Activated CD4-positive, CD25-positive, alpha-beta regulatory T cell treated with anti-CD3 and anti-CD28 coated beads, Interleukin-2, amount 50 U/mL, for 16 hours (primary cell): ENCODE results near the gene MMP28.
A peak's percentile ranks its signal among the peaks of the same experiment; 100 is the strongest.

Experiments used
- DNase-seq: peaks from one replicate; pipeline ENCODE4 v3.0.0-alpha.2; 2020; ENCODE audit warnings: low read depth, low spot score

Gene MMP28, protein sequence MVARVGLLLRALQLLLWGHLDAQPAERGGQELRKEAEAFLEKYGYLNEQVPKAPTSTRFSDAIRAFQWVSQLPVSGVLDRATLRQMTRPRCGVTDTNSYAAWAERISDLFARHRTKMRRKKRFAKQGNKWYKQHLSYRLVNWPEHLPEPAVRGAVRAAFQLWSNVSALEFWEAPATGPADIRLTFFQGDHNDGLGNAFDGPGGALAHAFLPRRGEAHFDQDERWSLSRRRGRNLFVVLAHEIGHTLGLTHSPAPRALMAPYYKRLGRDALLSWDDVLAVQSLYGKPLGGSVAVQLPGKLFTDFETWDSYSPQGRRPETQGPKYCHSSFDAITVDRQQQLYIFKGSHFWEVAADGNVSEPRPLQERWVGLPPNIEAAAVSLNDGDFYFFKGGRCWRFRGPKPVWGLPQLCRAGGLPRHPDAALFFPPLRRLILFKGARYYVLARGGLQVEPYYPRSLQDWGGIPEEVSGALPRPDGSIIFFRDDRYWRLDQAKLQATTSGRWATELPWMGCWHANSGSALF

DNA sequence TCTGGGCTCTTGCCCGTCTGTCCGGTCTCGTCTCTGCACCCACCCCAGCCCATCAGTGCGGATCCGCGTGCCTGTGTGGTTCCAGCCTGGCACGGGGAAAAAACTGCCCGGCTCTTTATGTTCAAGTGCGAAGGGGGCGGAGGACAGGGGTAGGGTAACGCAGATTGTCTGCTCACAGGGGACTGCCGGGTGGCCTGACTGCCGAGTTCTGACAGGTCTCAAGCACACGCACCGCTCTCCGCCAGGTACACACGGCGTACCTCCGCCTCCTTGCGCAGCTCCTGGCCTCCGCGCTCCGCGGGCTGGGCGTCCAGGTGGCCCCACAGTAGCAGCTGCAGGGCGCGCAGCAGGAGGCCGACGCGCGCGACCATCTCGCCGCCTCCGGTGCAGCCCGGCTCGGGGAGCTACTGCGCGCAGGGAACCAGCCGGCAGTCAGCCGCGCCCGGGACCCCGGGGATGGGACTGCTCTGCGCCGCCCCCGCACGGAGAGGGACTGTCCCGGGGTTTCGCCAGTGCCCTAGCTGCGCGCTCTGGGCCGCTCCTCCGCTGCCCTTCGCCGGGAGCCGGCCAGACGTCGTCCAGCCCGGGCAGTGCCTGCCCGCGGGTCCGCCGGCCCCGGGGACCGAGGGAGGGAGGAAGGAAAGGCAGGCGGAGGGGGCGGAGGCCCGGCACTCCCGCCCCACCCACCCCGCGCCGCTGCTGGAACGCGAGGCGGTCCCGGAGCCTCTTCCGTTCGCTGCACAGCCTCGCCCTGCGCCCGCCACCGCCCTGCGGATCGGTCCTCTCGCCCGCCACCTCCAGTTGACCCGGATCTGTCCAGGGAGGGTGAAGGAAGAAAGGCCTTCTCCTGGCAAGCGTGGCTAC, at the start of gene MMP28:
Gene MMP28 (minus strand): TSS at position 635 of the 864 bp plus-strand sequence. CDS start 264 bp downstream, at position 371.
- no peak for DNase-seq

DNA sequence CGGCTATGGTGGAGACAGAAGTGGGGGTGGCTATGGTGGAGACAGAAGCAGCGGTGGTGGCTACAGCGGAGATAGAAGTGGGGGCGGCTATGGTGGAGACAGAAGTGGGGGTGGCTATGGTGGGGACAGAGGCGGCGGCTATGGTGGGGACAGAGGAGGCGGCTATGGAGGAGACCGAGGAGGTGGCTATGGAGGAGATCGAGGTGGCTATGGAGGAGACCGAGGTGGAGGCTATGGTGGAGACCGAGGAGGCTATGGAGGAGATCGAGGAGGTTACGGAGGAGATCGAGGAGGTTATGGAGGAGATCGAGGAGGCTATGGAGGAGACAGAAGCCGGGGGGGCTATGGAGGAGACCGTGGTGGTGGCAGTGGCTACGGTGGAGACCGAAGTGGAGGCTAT, 49.1 kb upstream of the MMP28 start:
- no peak for DNase-seq

DNA sequence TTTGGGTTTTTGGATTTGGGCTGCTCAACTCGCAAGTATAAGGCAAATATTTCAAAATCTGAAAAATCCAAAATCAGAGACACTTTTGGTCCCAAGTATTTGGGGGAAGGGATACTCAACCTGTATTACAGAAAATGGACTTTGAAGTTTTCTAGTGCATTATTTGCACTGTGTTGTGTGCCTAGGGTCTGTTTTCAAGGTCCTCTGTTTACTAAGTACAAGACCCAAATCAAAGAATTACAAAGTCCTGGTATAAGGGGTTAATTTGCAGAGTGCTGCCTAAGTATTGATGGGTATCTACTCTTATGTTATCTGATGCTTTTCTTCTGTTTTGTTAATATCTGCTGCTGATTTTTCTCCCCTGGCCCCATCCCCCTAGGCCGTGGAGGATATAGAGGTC, 48.3 kb upstream of the MMP28 start:
- DNase-seq = no peak

DNA sequence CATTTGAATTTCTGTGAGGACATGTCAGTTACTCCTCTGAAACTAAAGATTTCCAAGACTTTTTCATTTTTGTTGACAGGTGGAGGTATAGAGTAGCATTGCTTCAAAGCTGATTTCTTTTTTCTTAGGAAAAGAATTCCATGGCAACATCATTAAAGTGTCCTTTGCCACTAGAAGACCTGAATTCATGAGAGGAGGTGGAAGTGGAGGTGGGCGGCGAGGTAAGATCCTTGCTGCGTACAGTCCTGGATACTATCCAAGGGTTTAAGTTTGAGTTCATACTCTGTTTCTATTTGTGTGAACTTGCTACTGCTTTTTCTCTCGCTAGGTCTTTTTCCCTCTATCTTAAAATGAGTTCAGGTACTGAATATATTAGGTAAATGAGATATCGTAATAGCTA, 46.8 kb upstream of the MMP28 start:
- no peak for DNase-seq

DNA sequence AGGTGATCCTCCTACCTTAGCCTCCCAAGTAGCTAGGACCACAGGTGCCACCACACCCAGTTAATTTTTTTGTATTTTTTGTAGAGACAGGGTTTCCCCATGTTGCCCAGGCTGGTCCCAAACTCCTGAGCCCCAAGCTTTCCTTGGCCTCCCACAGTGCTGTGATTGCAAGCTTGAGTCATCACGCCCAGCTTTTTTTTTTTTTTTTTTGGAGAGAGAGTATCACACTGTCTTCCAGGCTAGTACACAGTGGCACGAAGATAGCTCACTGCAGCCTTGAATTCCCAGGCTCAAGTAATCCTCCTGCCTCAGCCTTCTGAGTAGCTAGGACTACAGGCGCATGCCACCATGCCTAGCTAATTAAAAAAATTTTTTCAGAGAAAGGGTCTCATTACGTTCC, 46.1 kb upstream of the MMP28 start:
- no peak for DNase-seq

DNA sequence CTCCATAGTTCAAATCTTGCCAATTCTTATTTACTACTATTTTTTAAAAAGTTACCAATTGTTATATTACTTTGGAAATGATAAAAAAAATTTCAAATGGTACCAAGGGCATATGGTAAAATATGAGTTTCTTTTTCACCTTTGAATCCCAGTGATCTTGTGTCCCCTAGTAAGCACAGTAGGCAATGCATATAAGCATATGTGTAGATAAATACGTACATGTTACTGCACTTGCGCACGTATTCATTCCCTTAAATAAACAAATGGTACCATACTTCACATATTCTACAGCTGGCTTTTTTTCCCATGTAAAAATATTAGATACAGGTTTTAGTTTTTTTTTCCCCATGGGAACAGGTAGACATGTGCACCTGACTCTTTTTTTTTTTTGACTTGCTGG, 45.7 kb upstream of the MMP28 start:
- no peak for DNase-seq

DNA sequence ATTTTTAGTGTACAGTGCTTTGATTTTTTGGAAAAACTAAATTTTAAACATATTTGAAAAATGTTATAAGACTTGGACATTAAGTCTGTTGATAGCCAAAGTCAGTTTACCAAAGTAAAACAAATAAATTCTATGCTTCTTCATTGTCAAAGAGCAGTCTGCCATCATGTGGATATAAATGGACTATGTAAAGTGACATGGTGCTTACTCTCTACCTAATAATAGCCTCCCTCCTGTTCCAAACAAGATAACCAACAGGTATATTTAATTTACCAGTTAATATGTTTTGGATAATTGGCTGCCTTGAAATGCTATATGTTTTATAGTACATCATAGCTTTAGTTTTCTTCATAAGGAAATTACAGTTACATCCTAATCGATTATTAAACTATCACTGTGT, 29.8 kb upstream of the MMP28 start:
- no peak for DNase-seq

DNA sequence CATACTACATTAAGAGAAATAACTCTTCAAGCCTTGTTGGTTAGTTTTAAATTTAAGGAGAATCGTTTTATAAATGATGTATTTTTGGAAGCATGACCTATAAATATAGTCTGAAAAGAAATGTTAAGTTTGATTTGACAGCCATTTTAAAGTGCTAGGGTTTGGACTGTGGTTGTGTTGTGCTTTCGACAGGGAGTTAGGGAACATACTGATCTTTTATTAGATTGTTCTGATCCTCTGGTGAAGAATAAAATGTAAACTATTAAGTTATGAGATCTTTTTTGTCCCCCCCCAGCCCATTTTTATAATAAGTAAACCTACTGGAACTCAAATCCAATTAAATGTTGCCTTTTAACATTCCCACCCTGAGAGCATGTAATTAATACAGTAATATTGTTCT, 25.9 kb upstream of the MMP28 start:
- no peak for DNase-seq

DNA sequence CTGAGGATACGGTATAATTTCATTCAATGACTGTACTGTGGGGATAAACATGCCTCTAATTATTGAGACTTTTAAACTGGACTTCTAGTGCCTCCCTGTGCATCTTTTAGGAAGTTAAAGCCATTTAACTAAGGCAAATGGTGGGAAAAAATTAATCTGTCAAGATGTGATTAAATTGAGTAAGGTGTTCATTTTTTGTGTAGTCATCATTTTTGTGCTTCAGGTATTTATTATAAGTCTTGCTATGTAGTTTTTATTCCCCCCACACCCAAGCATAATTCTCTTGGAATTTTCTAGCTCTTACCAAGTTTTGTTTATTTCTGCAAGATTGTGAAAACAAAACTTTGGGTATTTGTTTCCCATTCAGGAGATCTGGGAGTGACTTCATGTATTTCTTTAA, 24.0 kb upstream of the MMP28 start:
- no peak for DNase-seq

DNA sequence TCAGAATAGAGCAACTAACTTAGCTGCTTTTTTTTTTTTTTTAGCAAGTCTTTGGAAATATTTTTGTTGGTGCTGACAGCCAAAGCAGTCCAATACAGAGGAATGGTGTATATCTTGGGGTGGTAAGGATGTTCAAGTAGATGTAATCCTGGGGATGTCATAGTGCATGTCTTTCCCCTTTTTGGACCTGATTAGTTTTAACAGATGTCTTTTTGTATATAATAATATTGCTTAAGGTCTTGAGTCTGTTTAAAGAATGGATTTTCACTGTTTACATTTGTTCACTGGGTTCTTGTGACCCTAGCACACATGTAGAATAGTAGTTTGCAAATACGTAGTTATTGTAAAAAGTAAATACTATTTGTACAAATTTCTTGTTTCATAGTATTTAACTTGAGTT, 21.8 kb upstream of the MMP28 start:
- no peak for DNase-seq

DNA sequence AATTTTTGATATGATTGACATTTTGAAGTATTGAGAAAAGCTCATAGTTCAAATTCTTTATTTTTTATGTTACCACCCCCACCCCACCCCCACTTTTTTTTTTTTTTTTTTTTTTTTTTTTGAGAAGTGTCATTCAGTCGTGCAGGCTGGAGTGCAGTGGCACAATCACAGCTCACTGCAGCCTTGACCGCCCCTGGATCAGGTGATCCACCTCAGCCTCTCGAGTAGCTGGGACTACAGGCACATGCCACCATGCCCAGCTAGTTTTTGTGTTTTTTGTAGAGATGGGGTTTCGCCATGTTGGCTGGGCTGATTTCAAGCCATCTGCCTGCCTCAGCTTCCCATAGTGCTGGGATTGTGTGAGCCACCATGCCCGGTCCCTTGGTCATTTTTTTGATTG, 21.3 kb upstream of the MMP28 start:
- no peak for DNase-seq

DNA sequence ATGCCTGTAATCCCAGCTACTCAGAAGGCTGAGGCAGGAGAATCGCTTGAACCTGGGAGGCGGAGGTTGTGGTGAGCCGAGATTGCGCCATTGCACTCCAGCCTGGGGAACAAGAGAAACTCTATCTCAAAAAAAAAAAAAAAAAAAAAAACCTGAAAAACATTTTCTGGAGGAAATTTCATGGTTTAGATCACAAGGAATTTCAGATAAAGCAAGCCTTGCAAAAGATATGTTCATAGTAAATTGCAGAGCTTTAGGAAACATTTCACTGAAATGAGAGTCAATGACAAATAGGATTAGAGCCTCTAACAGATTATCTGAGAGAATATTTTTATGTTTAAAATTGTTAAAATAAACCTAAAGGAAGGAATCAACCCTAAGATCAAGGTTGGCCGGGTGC, 17.0 kb upstream of the MMP28 start:
- no peak for DNase-seq

DNA sequence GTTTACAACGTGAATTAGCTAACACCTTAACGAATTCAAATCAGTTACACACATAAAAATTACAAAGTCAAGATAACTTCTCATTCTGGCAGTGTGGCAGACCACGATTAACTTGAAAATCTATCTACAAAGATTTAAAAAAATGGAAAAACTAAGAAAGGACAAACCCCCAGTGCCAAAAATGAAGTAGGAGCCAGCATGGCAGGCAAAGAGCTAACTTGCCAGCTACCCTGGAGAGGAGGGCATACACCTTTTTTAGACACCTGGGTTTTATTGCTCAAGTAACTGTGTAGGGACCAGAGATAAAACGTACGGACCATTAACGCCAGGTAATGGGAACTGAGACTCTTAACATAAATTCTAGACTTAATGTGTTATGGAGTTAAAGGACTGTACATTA, 16.3 kb upstream of the MMP28 start:
- no peak for DNase-seq

DNA sequence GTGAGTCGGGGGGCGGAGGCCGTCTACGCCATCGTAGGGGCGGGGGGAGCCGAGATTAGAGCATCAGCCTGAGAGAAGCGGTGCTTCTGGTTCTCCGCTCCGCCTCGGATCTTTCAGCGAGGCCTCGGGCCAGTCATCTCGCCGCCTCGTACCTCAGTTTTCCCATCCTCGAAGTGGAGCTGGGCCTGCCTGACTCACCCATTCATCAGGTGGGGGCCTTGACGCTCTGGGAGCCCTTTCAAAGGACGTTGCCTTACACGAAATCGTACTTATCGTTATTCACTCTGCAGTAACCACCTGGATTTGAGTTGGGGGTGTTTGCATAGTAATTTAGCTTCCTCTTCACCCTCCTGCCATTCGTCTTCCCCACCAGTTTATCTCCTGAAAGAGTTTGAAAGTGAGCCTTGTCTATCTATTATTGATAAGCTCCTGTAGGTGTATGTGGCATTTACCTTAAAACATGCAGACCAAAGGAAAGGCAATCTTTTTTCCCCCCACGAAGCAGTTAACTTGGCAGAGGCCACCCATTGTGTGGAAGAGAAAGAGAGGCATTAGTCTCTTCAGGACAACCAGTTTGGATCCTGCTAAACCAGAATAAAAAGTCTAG, 14.5 kb upstream of the MMP28 start:
- DNase-seq = no peak

DNA sequence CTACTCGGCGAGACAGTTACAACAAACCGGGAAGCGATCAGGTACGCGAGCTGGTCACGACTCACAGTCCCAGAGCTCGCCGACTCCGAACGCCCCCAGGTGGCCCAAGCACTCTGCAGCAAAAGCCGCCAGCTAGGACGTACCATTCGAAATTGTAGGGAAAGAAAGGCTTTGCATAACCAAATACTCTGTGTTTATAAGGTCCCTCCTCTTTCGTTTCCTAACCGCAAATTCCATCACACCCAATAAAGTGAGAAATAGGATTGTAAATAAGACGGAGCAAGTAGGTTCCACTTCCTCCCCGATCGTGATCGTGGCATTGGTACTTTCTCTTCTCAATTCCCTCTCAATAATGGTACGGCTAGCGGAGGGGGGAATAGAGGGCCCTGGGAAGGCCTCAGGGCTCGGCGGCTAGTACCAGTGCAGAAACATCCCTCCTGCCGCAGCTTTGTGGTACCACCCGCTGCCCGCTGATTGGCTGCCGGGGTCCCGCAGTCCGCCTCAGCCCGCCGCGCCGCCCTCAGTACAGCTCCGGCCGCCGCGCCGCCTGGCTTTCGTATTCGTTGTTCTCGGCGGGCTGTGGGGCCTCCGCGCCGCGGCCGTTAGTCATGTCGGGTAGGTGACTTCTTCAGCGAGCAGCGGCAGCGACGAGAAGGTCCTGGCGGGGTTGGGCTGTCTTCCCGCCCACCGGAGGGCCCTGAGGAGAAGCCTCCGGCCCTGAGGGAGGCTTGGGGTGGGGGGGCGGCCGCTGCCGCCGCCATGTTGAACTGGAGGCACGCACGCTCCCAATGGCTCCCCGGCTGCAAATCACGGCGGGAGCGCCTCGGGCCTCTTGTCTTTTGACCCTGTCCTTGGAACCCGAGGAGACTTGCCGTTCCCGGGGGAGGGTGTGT, 13.8 kb upstream of the MMP28 start, which contains the start of gene TAF15:
Gene TAF15 (plus strand): TSS at position 523 of the 893 bp plus-strand sequence. CDS start 86 bp downstream, at position 609.
- DNase-seq = peak; percentile 91

DNA sequence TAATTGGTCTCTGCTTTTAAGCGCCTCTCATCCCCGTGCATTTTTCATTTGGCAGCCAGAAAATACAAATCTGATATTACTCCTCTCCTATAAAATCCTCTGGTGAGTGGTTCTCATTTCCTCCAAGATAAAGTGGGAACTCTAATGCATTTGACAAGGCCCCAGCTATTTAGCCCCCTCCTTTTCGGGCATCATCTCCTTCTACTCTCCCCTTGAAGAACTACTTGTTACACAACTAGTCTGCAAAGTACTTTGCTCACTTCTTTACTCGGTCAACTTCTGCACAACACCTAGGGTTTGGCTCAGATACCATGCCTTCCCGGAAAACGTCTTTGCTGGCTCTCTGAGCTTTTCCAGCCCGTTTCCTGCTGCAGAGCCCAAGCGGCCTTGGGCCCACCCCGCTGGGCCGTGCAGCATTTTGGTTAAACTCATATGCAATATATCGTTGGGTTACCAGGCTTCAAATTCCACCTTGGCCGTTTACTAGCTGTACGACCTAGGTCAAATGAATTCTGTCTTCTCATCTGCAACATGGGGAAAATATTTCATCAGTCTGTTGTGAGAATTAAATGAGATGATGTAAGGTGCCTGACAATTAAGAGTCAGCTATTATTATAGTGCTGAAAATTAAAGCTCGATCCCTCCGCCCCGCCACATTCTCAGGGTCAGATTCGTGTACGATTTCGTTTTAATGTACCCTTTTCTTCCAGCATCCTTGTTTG, 13.0 kb upstream of the MMP28 start:
- no peak for DNase-seq

DNA sequence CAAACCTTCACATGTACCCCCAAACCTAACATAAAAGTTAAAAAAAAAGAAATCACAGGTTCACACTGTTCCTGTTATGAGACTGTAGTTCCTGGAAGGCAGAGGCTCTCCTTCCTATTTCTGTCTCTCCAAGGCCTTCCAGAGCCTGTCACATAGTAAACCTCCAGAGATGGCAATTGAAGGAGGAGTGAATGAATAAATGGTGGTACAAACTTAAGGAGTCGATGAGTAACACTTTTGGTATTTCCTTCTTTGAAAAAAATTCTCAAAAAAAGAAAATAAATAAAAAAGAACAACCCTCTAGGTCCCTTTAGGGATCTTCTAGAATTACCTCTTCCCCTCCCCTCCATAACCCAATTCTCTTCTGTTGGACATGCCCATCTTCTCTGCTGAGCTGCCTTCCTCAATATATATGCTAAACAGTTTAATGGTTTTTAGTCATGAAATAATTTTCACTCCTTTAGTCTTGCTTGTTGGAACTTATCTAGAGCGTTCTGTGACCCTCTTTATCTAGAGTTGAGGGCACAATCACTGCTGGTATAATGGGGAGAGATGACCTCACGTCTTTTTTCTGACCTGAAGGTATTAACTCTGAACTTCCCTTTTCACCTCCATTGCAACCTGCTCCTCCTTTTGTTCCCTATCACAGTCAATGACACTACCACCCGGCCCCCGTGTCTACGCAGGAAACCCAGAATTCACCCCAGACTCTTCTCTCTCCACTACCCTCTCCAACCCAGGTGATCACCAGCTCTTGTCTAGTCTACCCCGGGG, 12.1 kb upstream of the MMP28 start:
- DNase-seq = no peak

DNA sequence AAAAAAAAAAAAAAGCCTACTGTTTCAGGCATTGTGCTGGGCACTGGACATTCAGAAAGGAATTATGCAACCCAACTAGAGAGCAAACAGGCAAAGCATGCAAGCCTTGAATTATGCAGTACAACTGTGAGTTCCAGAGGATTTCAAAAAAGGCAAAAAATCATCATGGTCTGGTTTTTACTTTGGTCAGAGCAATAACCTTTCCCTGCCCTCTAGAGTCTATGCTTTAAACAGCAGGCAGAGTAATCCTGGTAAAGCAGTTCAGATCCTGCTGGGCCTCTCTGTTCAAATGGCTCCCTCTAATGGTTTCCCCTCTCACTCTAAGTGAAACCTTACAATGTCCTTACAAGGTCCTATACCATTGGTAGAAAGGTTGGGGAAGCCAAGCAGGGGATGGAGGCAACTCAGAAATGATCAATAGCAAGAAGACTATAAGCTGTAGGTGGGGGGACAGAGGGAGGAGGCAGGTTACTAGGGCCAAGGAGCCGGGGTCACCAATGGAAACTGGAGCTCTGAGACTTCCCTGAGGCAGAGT, 9.3 kb upstream of the MMP28 start:
- DNase-seq = no peak

DNA sequence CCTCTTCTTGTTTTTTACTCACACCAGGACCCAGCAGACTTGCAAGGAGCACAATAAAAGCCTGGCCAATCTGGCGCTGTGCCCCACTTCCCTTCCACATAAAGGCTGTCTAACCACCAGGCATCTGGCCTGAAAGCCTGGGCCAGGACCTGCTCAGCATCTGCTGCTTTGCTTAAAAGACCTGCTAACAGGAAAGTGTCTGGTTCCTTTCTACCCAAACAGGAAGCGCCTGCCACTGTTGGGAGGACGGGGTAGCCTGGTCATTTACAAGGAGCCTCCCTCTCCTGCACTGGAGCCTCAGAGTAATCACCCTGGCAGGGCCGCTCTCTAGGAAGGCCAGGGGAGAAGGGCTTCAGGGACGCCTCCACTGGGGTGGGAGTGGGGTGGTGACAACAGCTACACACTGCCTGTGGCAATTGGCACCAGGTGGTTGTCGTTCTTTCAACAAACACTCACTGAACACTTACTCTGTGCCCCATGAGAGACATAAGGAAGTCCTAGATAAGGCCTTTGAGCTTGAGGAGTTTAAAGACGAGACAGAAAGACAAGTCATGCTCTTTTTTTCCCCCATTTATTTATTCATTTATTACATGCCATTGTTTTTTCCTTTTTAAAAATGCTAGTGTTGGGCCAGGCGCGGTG, 6.3 kb upstream of the MMP28 start:
- no peak for DNase-seq
